GM18868 (cell line): ENCODE measurements around the gene ARHGAP8.

Experiments
- ATAC-seq: cut with Tn5 transposase; IDR thresholded peaks from one replicate; pipeline ENCODE4 v1.9.1; 2021; ENCODE audit warnings: mild to moderate bottlenecking, moderate library complexity; ENCODE audit not compliant: unreplicated experiment

Gene ARHGAP8

GRCh38 chr22:44724859-44725258 lies 27.5 kb upstream of the ARHGAP8 start:
- ATAC-seq, result no peak

- no peak for ATAC-seq
These were observed 25.9 kb upstream of the ARHGAP8 start for GRCh38 chr22:44726439-44726838.

DNA sequence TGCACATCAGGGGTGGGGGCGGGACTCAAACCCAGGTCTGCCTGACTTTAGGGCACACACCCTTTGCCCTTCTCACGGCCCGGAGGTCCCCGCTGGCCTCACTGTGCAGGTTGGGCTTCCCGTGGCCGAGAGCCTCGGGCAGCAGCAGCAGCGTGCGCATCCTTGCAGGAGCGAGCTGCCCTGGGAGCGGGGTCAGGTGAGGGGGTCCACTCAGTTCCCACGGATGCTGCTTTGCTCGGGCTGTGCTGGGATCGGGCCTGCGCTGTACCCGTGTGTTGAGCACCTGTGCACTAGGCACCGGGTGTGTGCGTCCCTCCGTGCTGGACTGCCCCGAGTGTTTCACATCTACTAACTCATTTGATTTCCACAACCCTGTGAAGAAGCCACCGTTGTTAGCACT lies 25.2 kb upstream of the ARHGAP8 start:
- ATAC-seq, result no peak

DNA sequence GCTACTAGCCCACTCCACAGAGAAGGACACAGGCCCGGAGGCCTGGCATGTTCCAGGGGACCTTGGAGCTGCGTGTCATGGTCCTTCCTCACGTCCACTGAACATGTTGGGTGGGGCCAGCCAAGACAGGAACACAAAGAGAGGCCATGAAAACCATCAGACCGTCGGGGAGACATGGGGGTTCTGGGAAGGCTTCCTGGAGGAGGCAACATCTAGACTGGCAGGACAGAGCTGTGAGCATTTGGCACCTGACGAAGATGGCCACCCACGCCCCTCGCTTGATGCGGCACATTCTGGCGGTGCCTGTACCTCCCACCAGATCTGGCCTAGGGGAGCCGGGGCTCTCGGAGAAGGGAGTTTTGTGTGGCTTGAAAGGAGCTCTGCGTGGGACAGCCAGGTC lies 24.7 kb upstream of the ARHGAP8 start:
- no peak for ATAC-seq

DNA sequence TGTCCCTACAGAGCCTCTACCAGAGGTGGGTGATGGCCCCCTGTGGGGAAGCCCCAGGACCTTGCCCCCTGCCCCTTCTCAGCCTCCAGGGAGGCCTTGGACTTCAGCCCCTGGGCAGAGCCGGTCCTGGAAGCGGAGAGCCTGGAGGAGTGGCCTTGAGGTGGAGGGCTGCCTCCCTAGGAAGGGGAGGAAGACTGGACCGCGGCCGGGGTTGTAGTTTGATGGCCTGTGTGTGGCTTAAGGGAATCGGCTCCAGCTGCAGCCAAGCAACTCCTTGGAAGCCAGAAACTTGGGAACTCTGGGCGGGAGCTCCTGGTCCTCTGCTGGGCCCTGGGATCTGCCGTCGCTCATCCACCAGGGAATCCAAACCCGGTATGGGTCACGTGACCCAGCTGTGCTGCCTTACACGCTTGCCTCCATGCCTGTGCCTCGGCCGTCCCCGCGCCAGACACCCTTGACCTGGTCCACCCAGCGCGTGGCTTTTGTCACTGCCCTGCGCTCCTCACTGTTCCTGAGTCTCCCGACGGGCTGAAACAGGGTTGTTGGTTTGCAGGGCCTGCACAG lies 23.5 kb upstream of the ARHGAP8 start:
- no peak for ATAC-seq

GRCh38 chr22:44729391-44730021 lies 22.9 kb upstream of the ARHGAP8 start:
- no peak for ATAC-seq

DNA sequence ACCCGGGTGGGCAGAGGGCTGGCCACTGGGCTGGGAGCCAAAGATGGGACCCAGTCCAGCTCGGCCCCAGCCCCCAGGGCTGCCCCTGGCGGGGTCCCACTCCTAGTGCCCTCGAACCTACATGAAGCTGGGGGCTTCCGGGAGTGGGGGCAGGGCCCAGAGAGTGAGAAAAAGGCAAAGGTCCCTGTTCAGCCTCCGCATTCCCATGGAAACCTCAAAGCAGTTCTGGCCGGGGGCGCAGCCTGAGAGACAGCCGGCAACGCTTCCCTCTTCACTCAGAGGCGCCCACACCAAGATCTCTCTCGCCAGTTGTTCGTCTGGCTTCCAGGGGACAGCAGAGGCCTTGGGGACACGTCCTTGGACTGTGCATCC lies 22.4 kb upstream of the ARHGAP8 start:
- ATAC-seq, result no peak

GRCh38 chr22:44730490-44731356 lies 21.7 kb upstream of the ARHGAP8 start:
- no peak for ATAC-seq

DNA sequence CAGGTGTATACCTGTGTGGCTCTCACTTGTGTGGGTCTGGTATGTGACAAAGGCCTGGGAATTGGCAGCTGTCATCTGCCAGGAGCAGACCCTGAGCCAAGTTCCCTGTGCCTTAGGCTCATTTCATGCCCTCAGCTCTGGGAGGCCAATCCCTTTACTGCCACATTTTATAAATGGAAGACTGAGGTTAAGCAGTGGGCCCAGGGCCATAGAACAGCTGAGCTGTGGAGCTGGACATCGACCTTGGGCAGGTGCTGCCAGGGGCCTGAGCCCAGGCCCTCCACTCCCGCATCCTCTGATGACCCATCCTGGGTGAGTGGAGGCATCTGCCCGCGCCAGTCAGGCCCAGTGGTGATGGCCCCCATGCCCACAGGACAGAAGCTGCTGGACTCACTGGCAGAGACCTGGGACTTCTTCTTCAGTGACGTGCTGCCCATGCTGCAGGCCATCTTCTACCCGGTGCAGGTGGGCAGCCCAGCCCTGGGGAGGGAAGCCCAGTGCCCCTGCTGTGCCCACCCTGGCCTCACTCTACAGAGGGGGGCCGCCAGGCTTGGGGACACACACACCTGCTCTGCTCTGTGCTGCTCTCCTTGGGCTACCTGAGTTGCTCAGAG lies 20.9 kb upstream of the ARHGAP8 start:
- ATAC-seq, result no peak

DNA sequence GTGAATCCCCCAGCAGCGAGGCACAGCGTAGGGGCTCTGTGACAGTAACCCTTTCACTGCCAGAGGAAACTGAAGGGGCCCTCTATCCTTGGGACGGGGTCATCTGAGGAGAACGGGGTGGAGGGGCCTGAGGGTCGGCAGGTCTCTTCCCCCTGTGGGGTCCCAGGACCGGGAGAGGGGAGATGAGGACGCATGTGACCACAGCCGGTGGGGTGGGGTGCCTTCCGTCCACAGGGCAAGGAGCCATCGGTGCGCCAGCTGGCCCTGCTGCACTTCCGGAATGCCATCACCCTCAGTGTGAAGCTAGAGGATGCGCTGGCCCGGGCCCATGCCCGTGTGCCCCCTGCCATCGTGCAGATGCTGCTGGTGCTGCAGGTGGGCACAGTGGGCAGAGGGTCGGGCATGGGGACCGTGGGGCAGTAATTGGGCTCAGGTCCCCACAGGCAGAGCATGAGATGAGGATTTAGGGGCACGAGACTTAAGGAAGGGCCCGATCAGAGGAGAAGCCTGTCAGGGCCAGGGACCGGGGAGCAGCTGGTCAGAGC lies 20.3 kb upstream of the ARHGAP8 start:
- ATAC-seq, result no peak

- ATAC-seq, result no peak
These were observed 19.7 kb upstream of the ARHGAP8 start for GRCh38 chr22:44732661-44733060.

GRCh38 chr22:44733426-44734106 lies 18.8 kb upstream of the ARHGAP8 start:
- ATAC-seq, result no peak

GRCh38 chr22:44734278-44734677 lies 18.1 kb upstream of the ARHGAP8 start:
- no peak for ATAC-seq

- ATAC-seq, result no peak
These were observed 17.4 kb upstream of the ARHGAP8 start for GRCh38 chr22:44734801-44735517.

DNA sequence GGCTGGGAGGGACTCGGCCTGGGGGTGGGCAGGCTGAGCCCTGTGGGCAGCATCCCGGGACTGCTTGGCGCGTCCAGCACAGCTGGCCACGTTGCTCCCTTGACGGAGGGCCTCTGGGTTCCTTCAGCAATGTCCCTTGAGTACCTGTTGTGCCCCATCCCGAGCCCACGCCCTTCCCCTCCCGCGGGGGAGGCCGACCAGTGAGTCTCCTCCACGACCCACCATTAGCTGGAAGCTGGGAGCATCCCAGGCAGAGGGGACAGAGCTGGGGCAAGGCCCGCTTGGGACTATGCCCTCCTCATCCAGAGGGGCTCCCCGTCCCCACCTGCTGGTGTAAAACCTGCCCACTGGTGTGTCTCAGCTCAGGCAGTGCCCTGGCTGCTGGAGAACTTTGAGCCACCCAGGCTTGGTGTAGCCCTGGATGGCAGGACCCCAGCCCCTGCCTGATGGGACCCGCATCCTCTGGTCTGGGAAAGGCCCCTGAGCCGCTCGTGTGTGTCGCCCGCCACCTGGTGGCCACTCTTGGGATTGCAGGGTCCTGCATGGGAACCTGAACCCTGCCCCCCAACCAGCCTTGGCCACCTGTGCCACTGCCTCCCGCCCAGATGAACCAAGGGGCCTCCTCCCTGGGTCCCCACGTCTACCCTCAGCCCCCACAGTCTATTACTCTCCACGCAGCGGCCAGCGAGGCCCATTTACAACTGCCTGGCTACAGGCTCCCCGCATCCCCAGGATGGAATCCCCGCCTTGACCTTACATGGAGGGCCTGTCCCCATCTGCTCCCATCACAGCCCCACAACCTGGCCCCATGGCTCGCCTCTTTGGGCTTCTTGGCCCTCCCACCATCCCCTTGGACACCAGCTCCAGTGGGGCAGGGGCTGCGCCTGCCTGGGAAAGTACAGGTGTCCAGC lies 16.6 kb upstream of the ARHGAP8 start:
- ATAC-seq, result no peak

- no peak for ATAC-seq
These were observed 15.6 kb upstream of the ARHGAP8 start for GRCh38 chr22:44736581-44737405.

- ATAC-seq, result no peak
These were observed 14.7 kb upstream of the ARHGAP8 start for GRCh38 chr22:44737406-44738346.
